NB4 (cell line): ENCODE data around the gene ZNF496.

ENCODE experiments used
- POLR2A ChIP-seq: IDR thresholded peaks from 2 replicates; pipeline ENCODE4 v1.6.1; 2011; ENCODE audit warnings: mild to moderate bottlenecking; ENCODE audit not compliant: insufficient read length; ENCODE audit errors: extremely low read depth
- TF ChIP-seq, protein P1 (sequence below): IDR thresholded peaks from one replicate; pipeline ENCODE4 v1.5.1; 2012; ENCODE audit warnings: low read depth, low read length

GRCh38 chr1:247324204-247324787 is 7.4 kb downstream of the ZNF496 start:
- TF ChIP-seq, protein P1, sequence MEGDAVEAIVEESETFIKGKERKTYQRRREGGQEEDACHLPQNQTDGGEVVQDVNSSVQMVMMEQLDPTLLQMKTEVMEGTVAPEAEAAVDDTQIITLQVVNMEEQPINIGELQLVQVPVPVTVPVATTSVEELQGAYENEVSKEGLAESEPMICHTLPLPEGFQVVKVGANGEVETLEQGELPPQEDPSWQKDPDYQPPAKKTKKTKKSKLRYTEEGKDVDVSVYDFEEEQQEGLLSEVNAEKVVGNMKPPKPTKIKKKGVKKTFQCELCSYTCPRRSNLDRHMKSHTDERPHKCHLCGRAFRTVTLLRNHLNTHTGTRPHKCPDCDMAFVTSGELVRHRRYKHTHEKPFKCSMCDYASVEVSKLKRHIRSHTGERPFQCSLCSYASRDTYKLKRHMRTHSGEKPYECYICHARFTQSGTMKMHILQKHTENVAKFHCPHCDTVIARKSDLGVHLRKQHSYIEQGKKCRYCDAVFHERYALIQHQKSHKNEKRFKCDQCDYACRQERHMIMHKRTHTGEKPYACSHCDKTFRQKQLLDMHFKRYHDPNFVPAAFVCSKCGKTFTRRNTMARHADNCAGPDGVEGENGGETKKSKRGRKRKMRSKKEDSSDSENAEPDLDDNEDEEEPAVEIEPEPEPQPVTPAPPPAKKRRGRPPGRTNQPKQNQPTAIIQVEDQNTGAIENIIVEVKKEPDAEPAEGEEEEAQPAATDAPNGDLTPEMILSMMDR, result no peak
- no peak for TF ChIP-seq POLR2A
